ENCODE data around the gene CA11.

Gene CA11

DNA sequence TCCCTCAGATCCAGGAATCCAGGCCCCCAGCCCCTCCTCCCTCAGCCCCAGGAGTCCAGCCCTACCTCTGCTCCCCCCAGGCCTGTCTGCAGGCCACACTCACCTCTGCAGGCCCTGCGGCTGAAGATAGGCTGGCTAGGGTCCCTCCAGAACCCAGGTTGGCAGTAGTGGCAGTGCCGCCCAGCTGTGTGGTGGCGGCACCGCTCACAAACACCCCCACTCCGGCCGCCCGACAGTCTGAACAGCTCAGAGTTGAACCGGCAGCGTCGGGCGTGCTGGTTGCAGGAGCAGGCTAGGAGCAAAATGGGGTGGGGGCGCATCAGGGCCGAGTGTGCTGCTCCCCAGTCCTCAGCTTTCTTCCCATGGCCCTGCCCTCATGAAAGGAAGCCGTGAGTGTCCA is 18.5 kb upstream of the CA11 start:
- Histone ChIP-seq H3K9me3 (replicated peaks; ENCODE audit: insufficient read depth, low read length) (no peaks in the 10 kb centered on the region), H3K4me2 (ENCODE audit: low read depth, low read length) (no peak overlapping the region), H3K9me2 (replicated peaks; ENCODE audit: insufficient read depth, low read length) (no peaks in the 10 kb centered on the region), H3K9ac (ENCODE audit: low read length) (no peak overlapping the region), H4K20me1 (ENCODE audit: insufficient read depth, low read length) (no peaks in the 10 kb centered on the region), H3K4me1 (ENCODE audit: low read length) (peaks cover 4% of the 10 kb centered on the region), H3F3A (ENCODE audit: insufficient read depth, low read length) (no peaks in the 10 kb centered on the region), H2AFZ (ENCODE audit: low read length) (no peak overlapping the region), H3K79me2 (ENCODE audit: low read length) (no peaks in the 10 kb centered on the region), H3K36me3 (replicated peaks; ENCODE audit: insufficient read depth, low read length) (no peaks in the 10 kb centered on the region), H3K27me3 (replicated peaks; ENCODE audit: insufficient read depth, low read length) (peaks cover 24% of the 10 kb centered on the region; the same call in 1 of the 2 replicates), H3K4me3 (ENCODE audit: low read length) (no peak overlapping the region), H3K27ac (ENCODE audit: low read length) (no peak overlapping the region)
- TF ChIP-seq, protein P1, sequence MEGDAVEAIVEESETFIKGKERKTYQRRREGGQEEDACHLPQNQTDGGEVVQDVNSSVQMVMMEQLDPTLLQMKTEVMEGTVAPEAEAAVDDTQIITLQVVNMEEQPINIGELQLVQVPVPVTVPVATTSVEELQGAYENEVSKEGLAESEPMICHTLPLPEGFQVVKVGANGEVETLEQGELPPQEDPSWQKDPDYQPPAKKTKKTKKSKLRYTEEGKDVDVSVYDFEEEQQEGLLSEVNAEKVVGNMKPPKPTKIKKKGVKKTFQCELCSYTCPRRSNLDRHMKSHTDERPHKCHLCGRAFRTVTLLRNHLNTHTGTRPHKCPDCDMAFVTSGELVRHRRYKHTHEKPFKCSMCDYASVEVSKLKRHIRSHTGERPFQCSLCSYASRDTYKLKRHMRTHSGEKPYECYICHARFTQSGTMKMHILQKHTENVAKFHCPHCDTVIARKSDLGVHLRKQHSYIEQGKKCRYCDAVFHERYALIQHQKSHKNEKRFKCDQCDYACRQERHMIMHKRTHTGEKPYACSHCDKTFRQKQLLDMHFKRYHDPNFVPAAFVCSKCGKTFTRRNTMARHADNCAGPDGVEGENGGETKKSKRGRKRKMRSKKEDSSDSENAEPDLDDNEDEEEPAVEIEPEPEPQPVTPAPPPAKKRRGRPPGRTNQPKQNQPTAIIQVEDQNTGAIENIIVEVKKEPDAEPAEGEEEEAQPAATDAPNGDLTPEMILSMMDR (IDR thresholded peaks at IDR 0.05; ENCODE audit: low read length): no peak
- no peak for TF ChIP-seq EZH2 (optimal IDR thresholded peaks at IDR 0.05; ENCODE audit: low read depth, low read length)
- TF ChIP-seq EZH2phosphoT487 (IDR thresholded peaks at IDR 0.05; ENCODE audit: low read length): no peak
- DNase-seq: no peak

DNA sequence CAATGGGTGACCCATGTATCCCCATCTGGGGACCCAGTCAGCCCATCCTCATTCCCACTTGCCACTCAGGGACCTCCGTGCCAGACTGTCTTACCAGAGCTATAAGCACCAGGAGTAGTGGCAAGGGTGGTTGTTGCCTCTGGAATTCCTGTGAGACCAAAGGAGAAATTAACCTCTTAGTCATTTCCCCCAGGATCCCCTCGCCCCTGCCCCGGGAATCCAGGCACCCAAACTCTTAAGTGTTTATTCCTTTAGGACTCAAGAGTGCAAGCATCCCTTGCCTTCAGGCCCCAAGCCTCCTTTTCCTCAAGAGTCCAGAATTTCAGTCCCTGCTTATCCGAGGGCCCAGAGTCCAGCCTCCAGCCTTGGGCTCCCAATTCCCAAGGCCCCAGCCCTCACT is 17.7 kb upstream of the CA11 start:
- H3K9ac ChIP-seq (ENCODE audit: low read length): no peak overlapping the region
- TF ChIP-seq EZH2phosphoT487 (IDR thresholded peaks at IDR 0.05; ENCODE audit: low read length) (no peak), EZH2 (optimal IDR thresholded peaks at IDR 0.05; ENCODE audit: low read depth, low read length) (no peak)
- TF ChIP-seq, protein P1 (IDR thresholded peaks at IDR 0.05; ENCODE audit: low read length): no peak
- H4K20me1 ChIP-seq (ENCODE audit: insufficient read depth, low read length): no peaks in the 10 kb centered on the region
- H3K4me2 ChIP-seq (ENCODE audit: low read depth, low read length): no peak overlapping the region
- peaks cover 30% of the 10 kb centered on the region for H3K27me3 ChIP-seq (replicated peaks; ENCODE audit: insufficient read depth, low read length)
- no peaks in the 10 kb centered on the region for H3K9me3 ChIP-seq (replicated peaks; ENCODE audit: insufficient read depth, low read length)
- no peak for DNase-seq
- H3K4me3 ChIP-seq (ENCODE audit: low read length): no peak overlapping the region
- no peaks in the 10 kb centered on the region for H3F3A ChIP-seq (ENCODE audit: insufficient read depth, low read length)
- H3K27ac ChIP-seq (ENCODE audit: low read length): no peak overlapping the region
- H3K79me2 ChIP-seq (ENCODE audit: low read length): no peaks in the 10 kb centered on the region
- peaks cover 4% of the 10 kb centered on the region for H3K4me1 ChIP-seq (ENCODE audit: low read length)
- no peaks in the 10 kb centered on the region for H3K36me3 ChIP-seq (replicated peaks; ENCODE audit: insufficient read depth, low read length)
- no peaks in the 10 kb centered on the region for H3K9me2 ChIP-seq (replicated peaks; ENCODE audit: insufficient read depth, low read length)
- no peak overlapping the region for H2AFZ ChIP-seq (ENCODE audit: low read length)

DNA sequence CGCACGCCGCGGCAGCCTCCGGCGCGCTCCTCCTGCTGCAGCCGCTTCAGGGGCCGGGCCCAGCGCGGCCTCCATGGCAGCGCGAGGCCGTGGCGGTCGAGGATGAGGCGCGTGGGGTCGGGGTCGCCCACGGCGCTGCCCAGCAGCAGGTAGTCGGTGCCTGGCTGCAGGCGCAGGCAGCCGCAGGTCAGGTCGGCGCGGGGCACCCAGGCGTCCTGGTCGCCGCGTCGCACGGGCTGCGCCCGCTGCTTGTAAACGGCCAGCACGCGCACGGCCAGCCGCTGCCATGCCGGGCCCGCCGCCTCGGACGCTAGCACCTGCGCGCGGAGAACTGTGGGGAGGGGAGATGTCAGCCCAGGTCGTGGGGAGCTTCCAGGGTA is 15.7 kb upstream of the CA11 start:
- Histone ChIP-seq H3K9ac (ENCODE audit: low read length) (no peak overlapping the region), H2AFZ (ENCODE audit: low read length) (no peak overlapping the region), H4K20me1 (ENCODE audit: insufficient read depth, low read length) (no peaks in the 10 kb centered on the region), H3K4me3 (ENCODE audit: low read length) (no peak overlapping the region), H3K9me3 (replicated peaks; ENCODE audit: insufficient read depth, low read length) (no peaks in the 10 kb centered on the region), H3F3A (ENCODE audit: insufficient read depth, low read length) (no peaks in the 10 kb centered on the region), H3K27ac (ENCODE audit: low read length) (no peak overlapping the region), H3K4me1 (ENCODE audit: low read length) (peaks cover 4% of the 10 kb centered on the region), H3K9me2 (replicated peaks; ENCODE audit: insufficient read depth, low read length) (no peaks in the 10 kb centered on the region), H3K4me2 (ENCODE audit: low read depth, low read length) (no peak overlapping the region), H3K79me2 (ENCODE audit: low read length) (no peaks in the 10 kb centered on the region), H3K36me3 (replicated peaks; ENCODE audit: insufficient read depth, low read length) (no peaks in the 10 kb centered on the region), H3K27me3 (replicated peaks; ENCODE audit: insufficient read depth, low read length) (peaks cover 38% of the 10 kb centered on the region)
- no peak for DNase-seq
- TF ChIP-seq EZH2phosphoT487 (IDR thresholded peaks at IDR 0.05; ENCODE audit: low read length) (no peak), EZH2 (optimal IDR thresholded peaks at IDR 0.05; ENCODE audit: low read depth, low read length) (no peak)
- TF ChIP-seq, protein P1 (IDR thresholded peaks at IDR 0.05; ENCODE audit: low read length): no peak
